Vagina (tissue), 2 donors: ENCODE data around the gene BCOR. TPM values are rescaled to one million over a fixed set of nuclear protein-coding genes. Genes with fewer than 3 reads are reported as not detected.

ENCODE experiments used
- DNase-seq, 2 donors: peaks; one replicate each; pipeline ENCODE4 v3.0.0-alpha.2; 2017; ENCODE audit errors: extremely low spot score in 2 of 2
- H3K27ac ChIP-seq: fragments of 200-600 bp; sonication (generic); one replicate; pipeline ENCODE4 v1.5.1; 2019
- H3K27me3 ChIP-seq: fragments of 200-600 bp; sonication (generic); one replicate; pipeline ENCODE4 v1.5.1; 2019
- H3K36me3 ChIP-seq, 2 donors: fragments of 200-600 bp; sonication (generic); one replicate each; pipeline ENCODE4 v1.5.1; 2017 to 2019
- H3K4me1 ChIP-seq: fragments of 200-600 bp; sonication (generic); one replicate; pipeline ENCODE4 v1.5.1; 2019
- H3K4me3 ChIP-seq, 2 donors: fragments of 200-600 bp; sonication (generic); 1 replicate in 1 of 2; 2 replicates in 1 of 2; pipeline ENCODE4 v1.5.1; 2016 to 2019
- H3K9me3 ChIP-seq: fragments of 200-600 bp; sonication (generic); one replicate; pipeline ENCODE4 v1.5.1; 2019
- CTCF ChIP-seq, 3 experiments: fragments of 450-650 bp in 2 of 3; fragments of 200-600 bp in 1 of 3; sonication (generic) in 1 of 3; IDR thresholded peaks; one replicate each; pipeline ENCODE4 v1.5.1; 2017 to 2019; ENCODE audit warnings: antibody characterized with exemption in 3 of 3, mild to moderate bottlenecking in 2 of 3, moderate library complexity in 2 of 3
- POLR2A ChIP-seq, 2 donors: fragments of 450-650 bp; IDR thresholded peaks; one replicate each; pipeline ENCODE4 v1.6.1; 2017; ENCODE audit warnings: antibody characterized with exemption in 2 of 2, mild to moderate bottlenecking in 2 of 2, moderate library complexity in 2 of 2
- POLR2AphosphoS5 ChIP-seq, 2 donors: sonication (generic); formaldehyde crosslinking; IDR thresholded peaks; one replicate each; pipeline ENCODE4 v1.9.0; 2017; ENCODE audit warnings: antibody characterized with exemption in 2 of 2, mild to moderate bottlenecking in 2 of 2, low read depth in 1 of 2; ENCODE audit not compliant: insufficient read depth in 1 of 2
- intact Hi-C: fragments of 100-400 bp; cut with DNase I; formaldehyde crosslinking; loops from one replicate; pipeline ENCODE4 v1.15.1; 2023
- total RNA-seq: library from RNA; depleted of rRNA; stranded (reverse); fragments of >200 nt; gene quantifications from one replicate; pipeline ENCODE4 v1.2.3, GENCODE V29; 2016

BCOR gene
- total RNA-seq, 1 donor from 2014 or later = 19.9 TPM

GRCh38 chrX:40058719-40059118, 39.0 kb downstream of the BCOR start:
- H3K9me3 ChIP-seq = no peaks in the 10 kb centered on the region
- no peak overlapping the region for H3K4me3 ChIP-seq
- H3K36me3 ChIP-seq = peaks cover 0 to 29% of the 10 kb centered on the region in 2 donors
- DNase-seq = no peak
- TF ChIP-seq POLR2AphosphoS5 (IDR thresholded peaks at IDR 0.05; ENCODE audit: insufficient read depth in 1 of 2, low read depth in 1 of 2) (no peak), CTCF (IDR thresholded peaks at IDR 0.05) (no peak), POLR2A (IDR thresholded peaks at IDR 0.05) (no peak)
- H3K27ac ChIP-seq = no peak overlapping the region
- intact Hi-C loops = no loop called here
- H3K27me3 ChIP-seq = no peaks in the 10 kb centered on the region
- H3K4me1 ChIP-seq = no peaks in the 10 kb centered on the region

- intact Hi-C loops = no loop called here
- H3K4me1 ChIP-seq = no peaks in the 10 kb centered on the region
- H3K27me3 ChIP-seq = no peaks in the 10 kb centered on the region
- DNase-seq = no peak
- no peaks in the 10 kb centered on the region for H3K9me3 ChIP-seq
- H3K36me3 ChIP-seq = peaks cover 0 to 43% of the 10 kb centered on the region in 2 donors
- H3K27ac ChIP-seq = no peak overlapping the region
- TF ChIP-seq POLR2A (IDR thresholded peaks at IDR 0.05) (no peak), POLR2AphosphoS5 (IDR thresholded peaks at IDR 0.05; ENCODE audit: insufficient read depth in 1 of 2, low read depth in 1 of 2) (no peak), CTCF (IDR thresholded peaks at IDR 0.05) (no peak)
- no peak overlapping the region for H3K4me3 ChIP-seq
These were observed 40.4 kb downstream of the BCOR start for GRCh38 chrX:40057405-40057804.

- peaks cover 0 to 52% of the 10 kb centered on the region in 2 donors for H3K36me3 ChIP-seq
- no peak overlapping the region for H3K4me3 ChIP-seq
- H3K4me1 ChIP-seq = no peaks in the 10 kb centered on the region
- no peak overlapping the region for H3K27ac ChIP-seq
- DNase-seq = no peak
- intact Hi-C loops = no loop called here
- no peaks in the 10 kb centered on the region for H3K9me3 ChIP-seq
- no peak for TF ChIP-seq CTCF (IDR thresholded peaks at IDR 0.05)
- TF ChIP-seq POLR2AphosphoS5 (IDR thresholded peaks at IDR 0.05; ENCODE audit: insufficient read depth in 1 of 2, low read depth in 1 of 2) = no peak
- TF ChIP-seq POLR2A (IDR thresholded peaks at IDR 0.05) = no peak
- no peaks in the 10 kb centered on the region for H3K27me3 ChIP-seq
These were observed 41.3 kb downstream of the BCOR start for GRCh38 chrX:40056420-40056819.

GRCh38 chrX:40055495-40055894, 42.3 kb downstream of the BCOR start:
- TF ChIP-seq POLR2AphosphoS5 (IDR thresholded peaks at IDR 0.05; ENCODE audit: insufficient read depth in 1 of 2, low read depth in 1 of 2) (no peak), POLR2A (IDR thresholded peaks at IDR 0.05) (no peak), CTCF (IDR thresholded peaks at IDR 0.05) (no peak)
- Histone ChIP-seq H3K36me3 (peaks cover 0 to 56% of the 10 kb centered on the region in 2 donors), H3K9me3 (peaks cover 5% of the 10 kb centered on the region), H3K4me3 (no peak overlapping the region), H3K27me3 (no peaks in the 10 kb centered on the region), H3K27ac (no peak overlapping the region), H3K4me1 (no peaks in the 10 kb centered on the region)
- DNase-seq = no peak
- intact Hi-C loops = no loop called here

- TF ChIP-seq POLR2A (IDR thresholded peaks at IDR 0.05) (no peak), CTCF (IDR thresholded peaks at IDR 0.05) (no peak), POLR2AphosphoS5 (IDR thresholded peaks at IDR 0.05; ENCODE audit: insufficient read depth in 1 of 2, low read depth in 1 of 2) (no peak)
- peaks cover 10% of the 10 kb centered on the region for H3K9me3 ChIP-seq
- intact Hi-C loops = no loop called here
- DNase-seq = no peak
- no peaks in the 10 kb centered on the region for H3K4me1 ChIP-seq
- no peak overlapping the region for H3K4me3 ChIP-seq
- no peak overlapping the region for H3K27ac ChIP-seq
- no peaks in the 10 kb centered on the region for H3K27me3 ChIP-seq
- peaks cover 0 to 63% of the 10 kb centered on the region in 2 donors for H3K36me3 ChIP-seq
These were observed 43.0 kb downstream of the BCOR start for GRCh38 chrX:40054793-40055192.
